H1 (cell line): ENCODE data around the gene PACSIN2. TPM values are rescaled to one million over a fixed set of nuclear protein-coding genes. Genes with fewer than 3 reads are reported as not detected.

ENCODE experiments used
- CTCF ChIA-PET: fragments of 300-600 bp; sonication (Branson Sonifier 250); formaldehyde crosslinking; loops from one replicate; lab custom pipeline; 2021; ENCODE audit not compliant: partially characterized antibody; lab: Charles Lee
- POLR2A ChIA-PET: fragments of 300-600 bp; sonication (Branson Sonifier 250); formaldehyde crosslinking; loops from one replicate; lab custom pipeline; 2021; ENCODE audit warnings: inconsistent platforms; ENCODE audit not compliant: partially characterized antibody; lab: Charles Lee
- DNase-seq, 2 experiments: peaks; one replicate each; pipeline versions ENCODE4 v3.0.0 to v3.0.0-alpha.2; 2010 to 2022; ENCODE audit warnings: low spot score in 2 of 2, low read depth in 1 of 2, mixed read lengths in 1 of 2
- FAIRE-seq: peaks from 2 replicates; lab custom pipeline; 2011; peaks lifted over from hg19 to GRCh38; lab: Jason Lieb, UNC
- H2AFZ ChIP-seq: 2 replicates; pipeline ENCODE4 v1.8.1; 2012; ENCODE audit warnings: low read length, inconsistent platforms
- H2AK5ac ChIP-seq: 2 replicates; pipeline ENCODE4 v1.6.1; 2013; ENCODE audit warnings: low read depth, low read length
- H2BK120ac ChIP-seq: replicated peaks from 2 replicates; pipeline ENCODE3; 2013; ENCODE audit warnings: low read depth, low read length, inconsistent platforms
- H2BK12ac ChIP-seq: 2 replicates; pipeline ENCODE4 v1.6.1; 2013; ENCODE audit warnings: low read depth, low read length
- H2BK15ac ChIP-seq: 2 replicates; pipeline ENCODE4 v1.6.1; 2013; ENCODE audit warnings: low read length
- H2BK20ac ChIP-seq: 2 replicates; pipeline ENCODE4 v1.6.1; 2013; ENCODE audit warnings: low read length
- H2BK5ac ChIP-seq: 2 replicates; pipeline ENCODE4 v1.6.1; 2013; ENCODE audit warnings: low read depth, low read length
- H3K14ac ChIP-seq: 2 replicates; pipeline ENCODE4 v1.6.1; 2013; ENCODE audit warnings: inconsistent platforms; ENCODE audit not compliant: insufficient read length
- H3K18ac ChIP-seq: 2 replicates; pipeline ENCODE4 v1.6.1; 2013; ENCODE audit warnings: low read length; ENCODE audit errors: extremely low read depth
- H3K23ac ChIP-seq: 2 replicates; pipeline ENCODE4 v1.6.1; 2013; ENCODE audit warnings: inconsistent platforms; ENCODE audit not compliant: insufficient read length
- H3K23me2 ChIP-seq: 2 replicates; pipeline ENCODE4 v1.6.1; 2013; ENCODE audit warnings: low read depth, low read length
- H3K27ac ChIP-seq: 2 replicates; pipeline ENCODE4 v1.6.1; 2011; ENCODE audit warnings: low read depth, low read length, inconsistent platforms
- H3K27me3 ChIP-seq, 4 experiments: replicated peaks in 1 of 4; 1 replicate in 1 of 4; 2 replicates in 3 of 4; pipeline versions ENCODE4 v1.6.1 to v1.8.1; 2011 to 2013; ENCODE audit warnings: low read length in 3 of 4, mild to moderate bottlenecking in 3 of 4, inconsistent platforms in 2 of 4, mixed read lengths in 2 of 4, moderate library complexity in 1 of 4; ENCODE audit not compliant: control insufficient read depth in 3 of 4, insufficient read depth in 3 of 4; ENCODE audit errors: extremely low read depth in 1 of 4
- H3K36me3 ChIP-seq, 4 experiments: 2 replicates each; pipeline versions ENCODE4 v1.6.1 to v1.8.1; 2011 to 2013; ENCODE audit warnings: mild to moderate bottlenecking in 4 of 4, low read length in 3 of 4, moderate library complexity in 2 of 4, control low read depth in 1 of 4, inconsistent platforms in 1 of 4; ENCODE audit not compliant: insufficient read depth in 4 of 4, control insufficient read depth in 2 of 4
- H3K4ac ChIP-seq: replicated peaks from 2 replicates; pipeline ENCODE3; 2013; ENCODE audit warnings: low read length, low read depth, mixed read lengths, inconsistent platforms; ENCODE audit not compliant: insufficient read length
- H3K4me1 ChIP-seq, 4 experiments: replicated peaks in 1 of 4; 1 replicate in 1 of 4; 2 replicates in 3 of 4; pipeline versions ENCODE4 v1.6.1 to v1.8.1; 2011 to 2013; ENCODE audit warnings: low read length in 3 of 4, inconsistent platforms in 2 of 4, mixed read lengths in 1 of 4; ENCODE audit not compliant: insufficient read depth in 4 of 4, control insufficient read depth in 3 of 4
- H3K4me2 ChIP-seq, 2 experiments: 2 replicates each; pipeline versions ENCODE4 v1.6.1 to v1.8.1; 2011 to 2013; ENCODE audit warnings: low read depth in 2 of 2, low read length in 2 of 2, control low read depth in 1 of 2, inconsistent platforms in 1 of 2, mild to moderate bottlenecking in 1 of 2; ENCODE audit not compliant: insufficient read depth in 1 of 2
- H3K4me3 ChIP-seq, 4 experiments: fragments of 200-600, 300-600 bp in 1 of 4; sonication (generic), shearing (Covaris generic), sonication (Bioruptor Twin) in 1 of 4; 2 replicates each; pipeline versions ENCODE4 v1.5.1 to v1.8.1; 2011 to 2016; ENCODE audit warnings: low read length in 4 of 4, low read depth in 3 of 4, control low read depth in 2 of 4, inconsistent platforms in 2 of 4, mild to moderate bottlenecking in 2 of 4, mixed read lengths in 1 of 4, moderate library complexity in 1 of 4; ENCODE audit not compliant: insufficient read depth in 2 of 4; ENCODE audit errors: extremely low read depth in 1 of 4
- H3K56ac ChIP-seq: replicated peaks from 2 replicates; pipeline ENCODE3; 2013; ENCODE audit warnings: low read depth, mild to moderate bottlenecking, mixed read lengths, low read length, inconsistent platforms; ENCODE audit not compliant: insufficient read length
- H3K79me1 ChIP-seq: 2 replicates; pipeline ENCODE4 v1.6.1; 2013; ENCODE audit warnings: low read depth, low read length, control low read depth
- H3K79me2 ChIP-seq, 2 experiments: 2 replicates each; pipeline versions ENCODE4 v1.6.1 to v1.8.1; 2012 to 2013; ENCODE audit warnings: low read length in 2 of 2, mild to moderate bottlenecking in 2 of 2, inconsistent platforms in 1 of 2; ENCODE audit not compliant: insufficient read depth in 2 of 2, control insufficient read depth in 1 of 2
- H3K9ac ChIP-seq, 4 experiments: replicated peaks in 1 of 4; 1 replicate in 1 of 4; 2 replicates in 3 of 4; pipeline versions ENCODE4 v1.6.1 to v1.8.1; 2011 to 2013; ENCODE audit warnings: low read depth in 3 of 4, low read length in 3 of 4, control low read depth in 2 of 4, mild to moderate bottlenecking in 2 of 4, moderate library complexity in 2 of 4, inconsistent platforms in 1 of 4; ENCODE audit errors: extremely low read depth in 1 of 4
- H3K9me3 ChIP-seq, 2 experiments: 2 replicates each; pipeline versions ENCODE4 v1.6.1 to v1.8.1; 2012 to 2013; ENCODE audit warnings: mild to moderate bottlenecking in 2 of 2, moderate library complexity in 2 of 2, control low read depth in 1 of 2, inconsistent platforms in 1 of 2, low read depth in 1 of 2, low read length in 1 of 2, mixed read lengths in 1 of 2; ENCODE audit not compliant: insufficient read depth in 2 of 2
- H4K20me1 ChIP-seq, 2 experiments: replicated peaks in 1 of 2; 2 replicates each; pipeline versions ENCODE3 to v1.8.1; 2011 to 2013; ENCODE audit warnings: inconsistent platforms in 2 of 2, low read length in 2 of 2, mild to moderate bottlenecking in 1 of 2; ENCODE audit not compliant: insufficient read depth in 2 of 2, control insufficient read depth in 1 of 2
- H4K5ac ChIP-seq: 2 replicates; pipeline ENCODE4 v1.6.1; 2013; ENCODE audit warnings: low read length, low read depth, mixed read lengths, inconsistent platforms; ENCODE audit not compliant: insufficient read length
- H4K8ac ChIP-seq: 2 replicates; pipeline ENCODE4 v1.8.0; 2013; ENCODE audit warnings: mild to moderate bottlenecking, moderate library complexity, low read length, inconsistent platforms; ENCODE audit not compliant: insufficient read depth; ENCODE audit errors: extremely low read depth
- H4K91ac ChIP-seq: replicated peaks from 2 replicates; pipeline ENCODE3; 2013; ENCODE audit warnings: low read length, mixed read lengths, inconsistent platforms; ENCODE audit not compliant: insufficient read length
- ATF3 ChIP-seq: IDR thresholded peaks from 2 replicates; pipeline ENCODE4 v1.6.1; 2011; ENCODE audit warnings: low read depth, mild to moderate bottlenecking, low read length; ENCODE audit not compliant: insufficient read depth
- CEBPB ChIP-seq: IDR thresholded peaks from 2 replicates; pipeline ENCODE4 v1.6.1; 2012; ENCODE audit warnings: low read depth, low read length
- WGBS, 2 experiments: shearing (Covaris generic) in 1 of 2; methylation state at CpG; one replicate each; pipeline versions ENCODE4 v1.1.6 to v1.1.7; 2013 to 2015; ENCODE audit warnings: low lambda C conversion rate in 2 of 2, mixed read lengths in 2 of 2, inconsistent platforms in 1 of 2, low coverage in 1 of 2, missing lambda C conversion rate in 1 of 2; ENCODE audit not compliant: insufficient replicate concordance in 2 of 2, insufficient coverage in 1 of 2, insufficient read length in 1 of 2; ENCODE audit errors: extremely low coverage in 1 of 2, missing lambda C conversion rate in 1 of 2; 5-methylcytosine and 5-hydroxymethylcytosine counted together
- polyA plus RNA-seq, 7 experiments: library from polyadenylated mRNA; depleted of rRNA in 3 of 7; stranded (reverse) in 5 of 7; unstranded in 2 of 7; fragments of >200 nt in 5 of 7; fragments of 200-250 nt in 2 of 7; gene quantifications; 1 replicate in 5 of 7; 2 replicates in 1 of 7; 4 replicates in 1 of 7; pipeline versions ENCODE4 v1.2.1 to v1.2.3, GENCODE V29; 2011 to 2013; ENCODE audit warnings: missing spikeins in 2 of 7, mixed read lengths in 2 of 7
- total RNA-seq: library from RNA; stranded (reverse); fragmentation: NEBNext Ultra II Directional; extraction: Animal tissue kit (Norgen Biotek cat#: 25700); gene quantifications from 2 replicates; pipeline ENCODE4 v1.2.1, GENCODE V29; 2021

PACSIN2 gene
- total and polyA plus RNA-seq, 2 of the 8 experiments (the other 6 are each of a cell fraction or from before 2014, with no cell fraction given): 44.8 to 64.2 TPM

- Histone ChIP-seq H3K9ac (no peak overlapping the region), H3K23me2 (0 out of 2 replicates have a peak, but pooled peaks cover 2% of the 10 kb centered on the region), H2BK5ac (no peak overlapping the region)
- POLR2A ChIA-PET: interaction anchor here (0.9 to 1.8 kb wide), 6 partner anchors 9 to 74 kb away, joined by 3 to 10 read pairs (median 4); partner anchors contain the start of gene PACSIN2
- peak; percentile 39; the same call in 1 of the 2 replicates for TF ChIP-seq CEBPB
- no peak for TF ChIP-seq ATF3
- TF ChIP-seq, all 59 proteins: peak for 1
- Histone ChIP-seq H2BK15ac (no peak overlapping the region), H3K14ac (no peak overlapping the region), H3K4me3 (no peak overlapping the region), H4K8ac (peak overlapping the region; percentile 53; the same call in 1 of the 2 replicates), H3K18ac (no peak overlapping the region), H3K27me3 (no peaks in the 10 kb centered on the region), H2BK120ac (no peak overlapping the region), H3K4me2 (peak overlapping the region in 1 of 2 experiments; percentile 52; a peak in 2 of 4 replicates), H3K27ac (no peak overlapping the region), H2AK5ac (no peak overlapping the region), H3K79me2 (peaks cover 7 to 86% of the 10 kb centered on the region in 2 experiments), H4K91ac (peak overlapping the region; percentile 25), H3K79me1 (peaks cover 6% of the 10 kb centered on the region), H3K36me3 (peaks cover 0 to 3% (median 0%) of the 10 kb centered on the region in 4 experiments; a peak in 1 of 8 replicates), H3K23ac (no peak overlapping the region), H3K4ac (no peak overlapping the region), H2BK20ac (no peak overlapping the region), H3K56ac (no peak overlapping the region), H4K20me1 (peaks cover 14 to 33% of the 10 kb centered on the region in 2 experiments), H3K4me1 (peaks cover 13 to 30% (median 29%) of the 10 kb centered on the region in 4 experiments), H2BK12ac (no peak overlapping the region; the same call in 1 of the 2 replicates), H2AFZ (no peak overlapping the region), H3K9me3 (no peaks in the 10 kb centered on the region), H4K5ac (no peak overlapping the region)
- DNase-seq: no peak
- CTCF ChIA-PET: interaction anchor here (0.5 to 1.3 kb wide), 4 partner anchors 13 to 29 kb away, joined by 3 to 5 read pairs (median 4); no protein-coding TSS in a partner anchor
- 77% methylated on average over 13 of the region's 13 CpGs; no CpG with 5 or more reads in 1 of the 2 experiments for WGBS, 2 experiments
- FAIRE-seq: no peak
Observed at GRCh38 chr22:42959576-42960509, 55.1 kb downstream of the PACSIN2 start.
